HEK293T (cell line): ENCODE data around the gene RAP2C.

ENCODE experiments used
- CTCF ChIA-PET: fragments of 350-600 bp; formaldehyde crosslinking; extraction: SDS; loops from one replicate; lab custom pipeline; 2021; ENCODE audit warnings: antibody characterized with exemption, inconsistent platforms; lab: Yijun Ruan, JAX
- POLR2A ChIA-PET: fragments of 350-600 bp; formaldehyde crosslinking; extraction: SDS; loops from one replicate; lab custom pipeline; 2020; ENCODE audit warnings: antibody characterized with exemption, inconsistent platforms; lab: Yijun Ruan, JAX
- DNase-seq: peaks from one replicate; pipeline ENCODE4 v3.0.0; 2012; ENCODE audit warnings: mixed read lengths; ENCODE audit errors: extremely low spot score
- ARNT ChIP-seq: fragments of 450-650 bp; IDR thresholded peaks from 2 replicates; pipeline ENCODE4 v1.6.1; 2017; ENCODE audit warnings: mild to moderate bottlenecking
- BHLHE40 ChIP-seq: fragments of 450-650 bp; IDR thresholded peaks from 2 replicates; pipeline ENCODE4 v1.6.1; 2016; ENCODE audit warnings: mild to moderate bottlenecking, moderate library complexity, borderline replicate concordance
- CTBP1 ChIP-seq: fragments of 450-650 bp; IDR thresholded peaks from 2 replicates; pipeline ENCODE4 v1.6.1; 2016; ENCODE audit warnings: borderline replicate concordance
- ELF4 ChIP-seq: fragments of 450-650 bp; IDR thresholded peaks from 2 replicates; pipeline ENCODE4 v1.6.1; 2017; ENCODE audit warnings: antibody characterized with exemption
- FOXA1 ChIP-seq: fragments of 450-650 bp; IDR thresholded peaks from 2 replicates; pipeline ENCODE4 v1.6.1; 2016; ENCODE audit warnings: mild to moderate bottlenecking
- FOXK2 ChIP-seq: fragments of 450-650 bp; IDR thresholded peaks from 2 replicates; pipeline ENCODE4 v1.6.1; 2016; ENCODE audit warnings: mild to moderate bottlenecking
- FOXM1 ChIP-seq: fragments of 450-650 bp; IDR thresholded peaks from 2 replicates; pipeline ENCODE4 v1.6.1; 2017; ENCODE audit warnings: mild to moderate bottlenecking, borderline replicate concordance
- HDGF ChIP-seq: fragments of 450-650 bp; IDR thresholded peaks from 2 replicates; pipeline ENCODE4 v1.6.1; 2017; ENCODE audit warnings: antibody characterized with exemption, borderline replicate concordance
- L3MBTL2 ChIP-seq: fragments of 450-650 bp; conservative IDR thresholded peaks from 2 replicates; pipeline ENCODE4 v1.6.1; 2016; ENCODE audit warnings: mild to moderate bottlenecking
- LEF1 ChIP-seq: fragments of 450-650 bp; IDR thresholded peaks from 2 replicates; pipeline ENCODE4 v1.6.1; 2017; ENCODE audit warnings: mild to moderate bottlenecking, borderline replicate concordance
- NFRKB ChIP-seq: fragments of 450-650 bp; IDR thresholded peaks from 2 replicates; pipeline ENCODE4 v1.6.1; 2016; ENCODE audit warnings: mild to moderate bottlenecking, moderate library complexity
- SP1 ChIP-seq: fragments of 450-650 bp; IDR thresholded peaks from 2 replicates; pipeline ENCODE4 v1.6.1; 2017
- SUZ12 ChIP-seq: fragments of 450-650 bp; IDR thresholded peaks from 2 replicates; pipeline ENCODE4 v1.6.1; 2016; ENCODE audit warnings: mild to moderate bottlenecking
- TARDBP ChIP-seq: fragments of 450-650 bp; IDR thresholded peaks from 2 replicates; pipeline ENCODE4 v1.6.1; 2016
- ZNF384 ChIP-seq: fragments of 450-650 bp; IDR thresholded peaks from 2 replicates; pipeline ENCODE4 v1.6.1; 2016
- TF ChIP-seq, protein P1 (sequence below): fragments of 450-650 bp; IDR thresholded peaks from 2 replicates; pipeline ENCODE4 v1.6.1; 2016

The RAP2C gene

GRCh38 chrX:132236121-132236520 is 16.9 kb upstream of the RAP2C start:
- TF ChIP-seq, protein P1, sequence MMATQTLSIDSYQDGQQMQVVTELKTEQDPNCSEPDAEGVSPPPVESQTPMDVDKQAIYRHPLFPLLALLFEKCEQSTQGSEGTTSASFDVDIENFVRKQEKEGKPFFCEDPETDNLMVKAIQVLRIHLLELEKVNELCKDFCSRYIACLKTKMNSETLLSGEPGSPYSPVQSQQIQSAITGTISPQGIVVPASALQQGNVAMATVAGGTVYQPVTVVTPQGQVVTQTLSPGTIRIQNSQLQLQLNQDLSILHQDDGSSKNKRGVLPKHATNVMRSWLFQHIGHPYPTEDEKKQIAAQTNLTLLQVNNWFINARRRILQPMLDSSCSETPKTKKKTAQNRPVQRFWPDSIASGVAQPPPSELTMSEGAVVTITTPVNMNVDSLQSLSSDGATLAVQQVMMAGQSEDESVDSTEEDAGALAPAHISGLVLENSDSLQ, result no peak
- TF ChIP-seq FOXA1 (no peak), FOXM1 (no peak), LEF1 (no peak), L3MBTL2 (no peak), CTBP1 (no peak), ZNF384 (no peak)
- CTCF ChIA-PET, result no interaction called here
- DNase-seq, result no peak
- POLR2A ChIA-PET, result no interaction called here

DNA sequence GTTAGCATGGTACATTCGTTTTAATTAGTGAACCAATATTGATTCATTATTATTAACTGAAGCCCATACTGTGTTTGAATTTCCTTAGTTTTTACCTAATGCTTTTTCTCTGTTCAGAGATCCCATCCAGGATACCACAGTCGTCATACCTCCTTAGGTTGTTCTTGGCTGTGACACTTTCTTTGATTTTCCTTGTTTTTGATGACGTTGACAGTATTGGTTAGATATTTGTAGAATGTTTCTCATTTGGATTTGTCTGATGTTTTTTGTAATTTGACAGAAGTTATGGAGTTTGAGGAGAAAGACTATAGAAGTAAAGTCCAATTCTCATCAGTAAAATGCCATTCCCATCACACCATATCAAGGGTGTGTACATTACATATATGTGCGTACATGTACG is 16.2 kb upstream of the RAP2C start:
- DNase-seq, result no peak
- ChIA-PET POLR2A (no interaction called here), CTCF (no interaction called here)
- TF ChIP-seq L3MBTL2, result no peak
- no peak for TF ChIP-seq BHLHE40
- no peak for TF ChIP-seq ELF4
- TF ChIP-seq SUZ12, result no peak
- TF ChIP-seq FOXM1, result no peak
- TF ChIP-seq FOXA1, result no peak
- TF ChIP-seq NFRKB, result no peak
- no peak for TF ChIP-seq SP1
- TF ChIP-seq TARDBP, result no peak
- no peak for TF ChIP-seq LEF1
- TF ChIP-seq ZNF384, result no peak

DNA sequence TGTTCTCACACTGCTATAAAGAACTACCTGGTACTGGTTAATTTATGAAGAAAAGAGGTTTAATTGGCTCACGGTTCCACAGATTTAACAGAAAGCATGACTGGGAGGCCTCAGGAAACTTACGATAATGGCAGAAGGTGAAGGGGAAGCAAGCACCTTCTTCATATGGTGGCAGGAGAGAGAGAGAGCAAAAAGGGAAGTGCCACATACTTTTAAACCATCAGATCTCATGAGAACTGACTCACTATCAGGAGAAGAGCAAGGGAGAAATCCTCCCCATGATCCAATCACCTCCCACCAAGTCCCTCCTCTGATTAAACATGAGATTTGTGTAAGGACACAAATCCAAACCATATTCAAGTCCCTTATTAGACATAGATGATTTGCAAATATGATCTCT is 12.3 kb upstream of the RAP2C start:
- TF ChIP-seq FOXA1 (no peak), BHLHE40 (no peak)
- POLR2A ChIA-PET, result no interaction called here
- CTCF ChIA-PET, result no interaction called here
- no peak for DNase-seq

- no peak for DNase-seq
- POLR2A ChIA-PET, result no interaction called here
- TF ChIP-seq FOXK2 (no peak), ARNT (no peak), FOXA1 (no peak), HDGF (no peak), CTBP1 (no peak), SUZ12 (no peak), ZNF384 (no peak), NFRKB (no peak), LEF1 (no peak), SP1 (no peak), FOXM1 (no peak), ELF4 (no peak), BHLHE40 (no peak)
- TF ChIP-seq, protein P1, result no peak
- CTCF ChIA-PET, result interaction anchor here (2.1 kb wide), 1 partner anchor 386 kb away, joined by 13 read pairs; no protein-coding TSS in a partner anchor
Observed at GRCh38 chrX:132227383-132228112, 8.3 kb upstream of the RAP2C start.

GRCh38 chrX:132226169-132226568 is 6.9 kb upstream of the RAP2C start:
- POLR2A ChIA-PET, result no interaction called here

DNA sequence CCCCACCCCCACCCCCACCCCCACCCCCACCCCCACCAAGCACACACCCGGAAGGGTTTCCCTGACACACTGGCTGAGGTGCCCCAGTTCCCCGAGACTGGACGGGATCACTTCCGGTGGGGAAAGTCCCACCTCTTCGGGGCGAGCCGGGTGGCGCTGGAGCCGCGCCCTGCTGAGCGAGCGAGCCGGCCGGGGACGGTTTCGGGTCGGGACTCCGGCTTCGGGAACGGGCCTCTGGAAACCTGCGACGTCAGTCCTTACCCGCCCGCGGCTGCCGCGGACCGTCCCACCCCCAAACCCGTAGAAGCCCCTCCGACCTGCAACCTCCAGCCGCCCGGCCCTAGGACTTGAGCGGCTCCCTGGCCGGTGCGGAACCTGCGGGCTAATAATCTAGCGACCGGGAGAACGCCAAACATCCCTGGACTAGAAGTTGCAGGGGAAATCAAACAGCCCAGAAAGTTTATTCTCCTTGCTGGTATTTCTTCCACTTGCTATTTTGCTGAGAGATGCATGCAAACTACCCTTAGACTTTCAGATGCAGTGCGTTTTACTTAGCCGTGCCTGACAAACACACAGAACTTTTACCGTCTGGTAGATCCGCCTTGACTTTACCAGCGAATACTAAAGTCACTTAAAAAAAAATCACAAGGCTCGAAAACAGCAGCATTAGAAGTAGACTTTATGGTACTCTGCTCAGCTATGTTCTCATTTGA is 991 bp downstream of the RAP2C start:
- ChIA-PET CTCF (interaction anchor here (0.7 to 3.5 kb wide), 4 partner anchors 126 to 397 kb away, joined by 3 to 22 read pairs (median 6); no protein-coding TSS in a partner anchor), POLR2A (interaction anchor here (1.0 kb wide), 1 partner anchor 202 kb away, joined by 4 read pairs; no protein-coding TSS in a partner anchor)
- TF ChIP-seq ARNT, result no peak
- TF ChIP-seq CTBP1, result no peak
- no peak for TF ChIP-seq L3MBTL2
- TF ChIP-seq FOXA1, result no peak
- TF ChIP-seq, protein P1, result no peak
- no peak for TF ChIP-seq TARDBP
- no peak for TF ChIP-seq NFRKB
- TF ChIP-seq LEF1, result no peak
- DNase-seq, result peak; percentile 85

More at GRCh38 chrX:132226169-132226568, 6.9 kb upstream of the RAP2C start:
- CTCF ChIA-PET, result interaction anchor here (0.6 to 2.1 kb wide), 6 partner anchors 12 to 389 kb away, joined by 3 to 13 read pairs (median 3); no protein-coding TSS in a partner anchor
- TF ChIP-seq ZNF384 (peak; percentile 72), FOXK2 (no peak)
- no peak for DNase-seq
